Glomerular visceral epithelial cell (primary cell): ENCODE data around the gene FCHSD2.
A peak's percentile ranks its signal among the peaks of the same experiment; 100 is the strongest.
"Not testable (repeated sequence)": the region's sequence is repeated elsewhere in the genome, so short reads cannot be mapped to it uniquely, and the experiment has no call there.

Experiments
- DNase-seq: peaks from one replicate; pipeline ENCODE4 v3.0.0-alpha.2; 2016; ENCODE audit errors: extremely low spot score

FCHSD2 gene

DNA sequence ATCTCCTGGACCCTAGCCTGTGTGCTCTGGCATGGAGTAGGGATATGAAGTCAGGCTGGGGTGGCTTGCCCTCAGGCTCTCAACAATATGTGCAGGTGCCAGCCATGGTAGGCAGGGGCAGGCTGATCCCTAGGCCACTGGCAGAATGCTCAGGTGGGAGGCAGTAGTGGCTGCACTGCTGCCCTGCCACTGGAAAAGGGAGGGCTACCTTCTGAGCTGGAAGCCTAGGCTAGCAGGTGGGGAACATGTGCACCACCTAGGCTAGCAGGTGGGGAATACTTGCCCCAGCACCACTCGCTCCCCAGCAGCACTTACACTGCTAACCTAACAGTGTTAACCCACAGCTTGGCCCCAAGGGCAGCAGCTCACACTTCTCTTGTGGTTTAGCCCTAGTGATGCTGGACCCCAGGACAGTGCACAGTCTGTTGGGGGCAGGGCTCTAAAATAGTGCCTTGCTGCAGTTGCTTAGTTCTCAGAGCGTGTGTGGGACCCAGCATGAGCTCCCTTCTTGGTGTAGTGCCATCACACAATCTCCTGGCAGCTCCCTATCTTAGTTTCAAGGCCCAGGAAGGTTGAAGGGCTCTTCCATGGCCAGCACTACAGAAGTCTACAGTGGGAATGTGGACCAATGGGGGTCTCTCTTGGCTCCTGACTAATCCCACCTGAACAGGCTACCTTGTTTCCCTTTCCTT, 130.8 kb downstream of the FCHSD2 start:
- no peak for DNase-seq

DNA sequence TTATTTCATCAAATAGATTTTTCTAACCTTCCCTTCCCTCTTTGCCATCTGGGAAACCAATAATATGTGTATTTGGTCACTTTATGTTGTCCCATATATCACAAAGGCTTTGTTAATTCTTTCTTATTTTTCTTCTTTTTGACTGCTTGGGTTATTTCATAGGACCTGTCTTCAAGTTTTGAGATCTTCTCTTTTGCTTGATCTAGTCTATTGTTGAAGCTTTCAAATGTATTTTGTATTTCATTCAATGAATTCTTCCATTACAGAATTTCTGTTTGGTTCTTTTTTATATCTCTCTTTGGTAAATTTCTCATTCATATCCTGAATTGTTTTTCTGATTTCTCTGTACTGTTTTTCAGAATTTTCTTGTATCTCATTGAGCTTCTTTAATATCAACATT, 132.1 kb downstream of the FCHSD2 start:
- no peak for DNase-seq

DNA sequence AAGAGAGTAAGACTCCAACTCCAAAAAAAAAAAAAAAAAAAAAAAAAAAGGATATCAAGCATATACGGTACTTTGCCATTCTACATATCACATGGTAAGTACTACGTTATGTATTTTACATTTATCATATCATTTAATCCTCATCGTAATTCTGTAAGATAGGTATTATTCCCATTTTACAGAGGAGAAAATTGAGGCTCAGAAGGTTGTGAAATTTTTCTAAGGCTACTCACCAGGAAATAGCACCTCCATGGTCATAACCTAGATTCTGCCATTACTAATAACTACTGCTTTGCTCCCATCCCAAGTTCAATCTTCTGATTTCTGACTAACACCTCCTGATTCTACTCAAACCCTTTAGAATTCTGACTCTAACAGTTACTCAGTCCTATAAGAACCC, 138.0 kb downstream of the FCHSD2 start:
- DNase-seq, result no peak

DNA sequence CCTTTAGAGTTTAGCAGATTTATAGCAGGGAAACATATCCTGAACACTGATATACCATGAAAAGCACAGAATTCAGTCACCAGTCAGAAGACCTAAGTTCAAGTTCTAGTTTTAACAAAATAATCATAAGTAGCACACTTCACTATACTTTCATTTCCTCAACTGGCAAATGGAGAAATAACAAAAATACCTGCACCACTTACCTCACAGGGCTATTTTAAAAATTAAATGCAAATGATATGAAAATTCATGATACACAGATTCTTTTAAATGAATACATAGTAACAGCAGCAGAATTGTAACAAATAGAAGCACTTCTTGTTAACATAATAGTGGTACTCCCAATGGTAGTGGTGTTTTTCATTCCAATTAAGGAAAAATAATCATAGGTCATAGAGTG, 139.0 kb downstream of the FCHSD2 start:
- no peak for DNase-seq

DNA sequence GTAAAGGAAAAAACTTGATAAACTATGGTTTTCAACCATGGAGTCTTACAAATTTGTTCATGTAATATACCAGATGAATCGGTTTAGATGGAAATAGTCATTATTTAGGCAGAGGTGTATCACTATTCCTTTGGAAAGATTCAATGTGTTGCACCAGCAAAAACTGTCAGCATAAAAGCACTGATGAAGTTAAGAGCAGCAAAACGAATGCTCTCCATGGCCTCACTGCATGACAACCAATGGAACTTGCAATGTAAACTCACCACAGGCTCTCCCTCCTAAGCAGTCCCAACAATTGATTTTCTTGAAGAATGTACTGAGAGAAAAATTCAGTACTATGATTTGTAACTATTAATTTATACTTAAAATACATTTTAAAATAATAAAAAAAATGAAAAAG, 139.9 kb downstream of the FCHSD2 start:
- no peak for DNase-seq

DNA sequence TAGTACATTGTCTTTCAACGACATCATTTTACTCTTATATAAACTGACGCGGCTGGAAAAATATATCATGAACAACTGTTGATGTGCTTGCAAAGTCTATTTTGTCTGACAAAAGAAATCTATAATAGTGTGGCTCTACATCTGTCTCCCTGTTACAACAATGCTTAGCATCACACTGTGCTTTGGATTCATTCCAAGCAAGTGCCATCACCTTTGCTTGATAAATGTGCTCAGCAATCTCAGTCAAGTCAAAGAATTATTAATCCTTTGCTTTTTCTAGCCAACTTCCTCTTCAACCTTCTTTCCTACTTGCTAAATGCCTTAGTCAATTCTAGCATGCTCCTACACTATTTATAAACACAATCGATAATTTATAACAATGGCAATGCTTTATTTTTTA, 140.5 kb downstream of the FCHSD2 start:
- peak; percentile 44 for DNase-seq

DNA sequence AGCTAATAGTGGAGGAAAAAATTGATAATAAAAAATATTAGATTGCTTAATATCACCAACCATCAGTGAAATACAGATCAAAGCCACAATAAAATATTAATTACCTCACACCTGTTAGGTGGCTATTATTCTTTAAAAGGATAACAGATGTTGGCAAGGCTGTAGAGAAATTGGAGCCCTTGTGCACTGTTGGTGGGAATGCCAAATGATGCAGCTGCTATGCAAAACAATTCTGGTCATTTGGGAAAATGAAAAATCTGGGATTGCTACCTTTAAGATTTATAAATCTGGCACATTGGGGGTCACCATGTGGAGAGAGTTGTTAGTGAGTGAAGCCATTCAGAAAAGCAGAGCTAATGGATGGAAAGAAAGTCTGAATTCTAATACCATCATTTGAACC, 143.4 kb downstream of the FCHSD2 start:
- DNase-seq, result no peak

DNA sequence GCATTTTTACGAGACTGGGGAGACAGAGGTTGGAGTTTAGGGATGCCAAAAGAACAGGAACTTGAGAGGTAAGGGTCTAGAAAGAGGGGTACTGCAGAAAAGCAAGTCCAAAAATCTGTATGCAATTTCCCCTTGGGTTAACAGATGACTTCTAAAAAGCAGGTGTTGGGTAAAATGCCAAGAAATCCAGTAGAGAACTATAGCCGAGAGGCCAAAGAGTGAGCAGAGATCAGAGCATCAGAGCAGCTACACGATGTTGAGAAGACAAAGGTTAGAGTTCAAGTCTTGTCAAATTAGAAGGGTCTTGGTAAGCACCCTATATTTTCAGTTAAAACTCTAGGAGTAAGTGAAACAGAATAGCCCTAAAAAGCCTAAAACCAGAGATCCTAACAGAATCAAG, 145.2 kb downstream of the FCHSD2 start:
- no peak for DNase-seq

DNA sequence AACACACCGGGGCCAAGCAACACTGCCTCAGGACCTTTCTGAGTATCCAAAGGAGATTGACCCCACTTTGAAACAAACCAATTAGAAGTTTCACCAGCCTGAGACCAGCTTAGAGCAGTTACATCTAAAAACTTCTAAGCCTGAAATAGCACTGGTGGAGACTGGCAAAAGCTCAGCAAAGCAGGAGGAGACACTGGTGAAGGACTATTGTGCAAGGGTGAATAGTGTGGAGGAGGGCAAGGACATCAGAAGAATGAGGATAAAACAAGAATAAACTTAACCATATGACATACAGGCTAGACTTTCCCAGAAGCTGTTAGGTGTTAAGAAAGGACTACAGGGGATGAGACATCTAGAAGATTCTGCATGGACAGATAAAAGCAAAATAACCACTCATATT, 152.4 kb downstream of the FCHSD2 start:
- DNase-seq, result no peak

DNA sequence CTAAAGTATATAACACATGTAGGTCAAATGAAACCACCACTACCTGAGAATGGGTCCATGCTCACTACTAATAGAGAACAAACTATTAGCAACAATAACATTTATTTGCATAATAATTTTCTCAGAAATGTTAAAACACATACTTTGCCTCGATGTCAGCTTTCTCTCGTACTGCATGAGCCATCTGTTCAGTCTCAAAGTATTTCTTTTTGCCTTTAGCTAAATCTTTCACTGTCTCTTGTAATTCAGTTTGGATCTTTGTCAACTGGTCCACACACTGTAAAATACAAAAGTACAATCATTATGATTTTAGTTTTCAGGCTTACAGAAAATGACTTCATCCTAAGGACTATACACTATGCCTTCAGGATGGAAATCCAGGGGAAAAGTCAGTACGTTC, 153.3 kb downstream of the FCHSD2 start:
- no peak for DNase-seq

DNA sequence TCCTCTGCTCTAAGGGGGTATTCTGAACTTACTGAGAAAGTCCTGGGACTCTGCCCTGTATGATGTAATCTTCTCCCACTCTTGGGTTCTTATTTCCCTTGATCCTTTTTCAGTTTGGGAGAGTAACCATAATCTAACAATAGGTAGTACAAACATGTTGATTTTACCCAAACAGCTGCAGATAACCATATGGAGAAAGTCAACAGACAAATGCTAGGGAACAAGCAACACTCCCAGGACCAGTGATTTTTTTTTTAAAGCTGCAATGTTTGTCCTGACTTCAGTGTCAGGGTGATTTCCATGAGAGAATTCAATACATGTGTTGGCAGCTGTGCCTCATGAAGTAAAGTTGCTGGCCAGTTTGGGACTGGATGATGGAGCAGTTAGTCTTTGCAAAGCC, 156.5 kb downstream of the FCHSD2 start:
- no peak for DNase-seq

DNA sequence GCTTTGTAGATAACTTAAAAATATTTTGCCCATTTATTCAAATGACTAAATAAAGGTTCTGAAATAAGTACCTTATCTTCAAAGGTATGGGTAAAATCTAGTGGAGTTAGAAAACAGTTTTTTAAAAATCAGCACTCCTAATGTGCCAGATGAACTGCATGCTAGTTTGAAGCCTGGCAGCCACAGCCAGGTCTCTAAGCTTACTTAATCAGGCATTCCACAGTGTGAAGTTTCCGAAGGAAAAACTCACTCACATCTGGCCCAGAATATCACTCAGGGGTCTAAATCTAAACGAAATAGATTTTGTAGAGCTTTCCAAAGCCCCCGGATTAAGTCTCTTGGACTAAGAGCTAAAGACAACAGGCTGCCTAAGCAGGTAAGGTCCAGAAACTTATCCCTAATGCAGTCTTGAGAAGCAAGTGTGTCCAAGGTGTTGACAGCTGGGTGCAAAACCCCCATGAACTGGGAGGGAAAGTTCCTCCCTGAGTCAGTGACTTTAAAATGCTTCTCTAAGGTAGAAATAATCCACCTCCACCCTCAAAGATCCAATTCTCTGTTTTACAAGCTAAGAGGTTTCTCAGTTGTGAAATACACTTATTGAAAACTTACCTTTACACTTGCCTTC, 157.6 kb downstream of the FCHSD2 start:
- no peak for DNase-seq

DNA sequence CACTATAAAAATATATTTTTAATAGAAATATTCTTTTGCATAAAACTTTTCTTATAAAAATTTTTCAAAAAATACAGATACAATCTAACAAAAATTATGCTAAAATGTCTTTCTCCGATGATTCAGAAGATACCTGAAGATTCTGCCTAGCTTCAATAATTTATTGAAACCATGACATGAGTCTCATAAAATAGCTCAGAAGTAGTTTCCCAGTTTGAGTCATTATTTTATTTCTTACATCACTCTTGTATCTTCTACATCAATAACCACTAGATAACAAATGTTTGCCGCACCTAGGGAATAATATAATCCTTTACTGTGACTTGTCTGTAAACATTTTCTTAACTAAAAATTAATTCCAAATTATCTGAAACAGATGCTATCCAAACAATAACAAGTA, 158.6 kb downstream of the FCHSD2 start:
- DNase-seq, result no peak

DNA sequence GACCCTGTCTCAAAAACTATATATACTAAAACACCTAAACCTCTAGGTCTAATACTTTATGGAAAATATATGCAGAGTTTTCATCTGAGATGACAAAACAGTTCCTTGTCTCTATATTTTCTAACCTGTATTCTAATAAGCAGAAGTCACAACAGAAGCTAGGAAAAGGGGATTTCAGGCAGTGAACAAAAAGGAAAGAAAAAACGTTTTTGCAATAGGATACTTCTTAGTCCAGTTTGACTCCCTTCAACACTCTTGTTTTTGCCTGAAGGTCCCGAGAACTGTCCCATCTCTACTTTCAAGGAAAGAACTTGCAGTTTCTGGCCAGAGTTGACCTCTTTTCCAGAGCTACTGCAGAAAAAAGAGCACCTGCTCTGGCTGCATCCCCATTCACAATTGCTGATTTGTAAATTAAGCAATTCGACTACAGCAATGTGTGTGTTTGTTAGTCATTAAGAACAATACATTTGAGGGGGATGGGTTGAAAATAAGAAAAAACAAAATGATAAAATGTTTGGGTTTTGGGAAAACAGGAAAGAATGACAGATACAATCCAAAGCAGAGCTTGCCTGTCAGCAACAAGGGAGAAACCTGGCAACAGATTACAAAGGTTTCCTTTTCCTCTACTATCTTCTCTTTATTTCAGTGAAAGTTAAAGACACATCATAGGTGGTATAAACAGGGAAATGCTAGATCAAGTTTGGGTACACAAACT, 160.0 kb downstream of the FCHSD2 start:
- no peak for DNase-seq

DNA sequence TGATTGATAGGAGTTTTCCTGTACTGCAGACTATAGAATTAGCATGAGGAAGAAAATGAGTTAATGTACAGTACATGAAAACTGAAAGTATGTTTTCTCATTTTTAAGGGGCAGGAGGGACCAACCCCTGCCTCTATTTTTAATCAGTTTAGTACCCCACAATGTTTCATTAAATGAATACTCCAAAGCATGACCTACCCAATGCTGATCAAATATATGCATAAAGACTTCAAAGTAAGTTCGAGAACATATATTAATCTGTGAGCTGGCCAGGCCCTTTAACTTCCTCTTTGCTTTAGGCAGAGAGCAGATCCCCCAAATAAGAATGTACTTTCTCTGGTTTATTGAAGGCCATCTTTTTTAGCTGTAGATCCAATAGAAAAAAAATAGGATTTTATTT, 161.0 kb downstream of the FCHSD2 start:
- DNase-seq, result no peak

DNA sequence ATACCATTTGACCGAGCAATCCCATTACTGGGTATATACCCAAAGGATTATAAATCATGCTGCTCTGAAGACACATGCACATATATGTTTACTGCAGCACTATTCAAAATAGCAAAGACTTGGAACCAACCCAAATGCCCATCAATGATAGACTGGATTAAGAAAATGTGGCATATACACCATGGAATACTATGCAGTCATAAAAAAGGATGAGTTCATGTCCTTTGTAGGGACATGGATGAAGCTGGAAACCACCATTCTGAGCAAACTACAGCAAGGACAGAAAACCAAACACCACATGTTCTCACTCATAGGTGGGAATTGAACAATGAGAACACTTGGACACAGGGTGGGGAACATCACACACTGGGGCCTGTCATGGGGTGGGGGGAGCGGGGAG, 164.3 kb downstream of the FCHSD2 start:
- DNase-seq, result not testable (repeated sequence)

DNA sequence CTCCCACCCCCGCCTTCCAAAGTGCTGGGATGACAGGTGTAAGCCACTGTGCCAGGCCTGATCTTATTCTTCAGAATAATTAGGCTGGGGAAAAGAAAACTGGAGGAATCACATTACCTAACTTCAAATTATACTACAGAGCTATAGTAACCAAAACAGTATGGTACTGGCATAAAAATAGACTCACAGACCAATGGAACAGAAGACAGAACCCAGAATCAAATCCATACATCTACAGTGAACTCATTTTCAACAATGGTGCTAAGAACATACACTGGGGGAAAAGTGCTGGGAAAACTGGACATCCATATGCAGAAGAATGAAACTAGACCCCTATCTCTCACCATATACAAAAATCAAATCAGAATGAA, 165.6 kb downstream of the FCHSD2 start:
- not testable (repeated sequence) for DNase-seq

DNA sequence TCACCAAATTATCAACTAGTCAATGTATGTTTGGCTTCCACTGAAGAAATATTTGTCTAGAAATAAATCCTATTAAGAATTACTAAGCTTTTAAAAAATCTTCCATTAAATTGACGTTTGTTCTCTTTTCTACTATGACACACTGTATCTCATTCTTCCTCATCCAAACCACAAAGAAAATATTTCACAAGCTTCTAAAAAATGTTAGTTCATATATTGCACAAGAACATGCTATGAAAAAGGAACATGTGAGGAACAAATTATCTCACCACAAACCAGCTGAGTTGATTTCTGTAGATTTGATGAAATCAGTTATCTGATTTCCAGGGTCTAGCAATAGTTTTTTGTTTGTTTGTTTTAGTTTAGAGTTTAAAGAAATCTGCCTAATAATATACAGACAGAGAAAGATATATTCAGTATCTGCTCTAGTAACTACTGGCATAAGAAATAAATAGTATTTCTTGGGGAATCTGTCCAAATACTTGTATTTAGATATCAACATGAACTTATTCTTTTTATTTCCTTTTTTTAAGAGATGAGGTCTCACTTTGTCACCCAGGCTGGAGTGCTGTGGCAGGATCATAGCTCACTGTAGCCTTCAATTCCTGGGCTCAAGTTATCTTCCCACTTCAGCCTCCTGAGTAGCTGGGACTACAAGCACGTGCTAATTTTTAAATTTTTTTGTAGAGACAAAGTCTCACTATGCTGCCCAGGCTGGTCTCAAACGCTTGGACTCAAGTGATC, 166.2 kb downstream of the FCHSD2 start:
- peak; percentile 29 for DNase-seq

DNA sequence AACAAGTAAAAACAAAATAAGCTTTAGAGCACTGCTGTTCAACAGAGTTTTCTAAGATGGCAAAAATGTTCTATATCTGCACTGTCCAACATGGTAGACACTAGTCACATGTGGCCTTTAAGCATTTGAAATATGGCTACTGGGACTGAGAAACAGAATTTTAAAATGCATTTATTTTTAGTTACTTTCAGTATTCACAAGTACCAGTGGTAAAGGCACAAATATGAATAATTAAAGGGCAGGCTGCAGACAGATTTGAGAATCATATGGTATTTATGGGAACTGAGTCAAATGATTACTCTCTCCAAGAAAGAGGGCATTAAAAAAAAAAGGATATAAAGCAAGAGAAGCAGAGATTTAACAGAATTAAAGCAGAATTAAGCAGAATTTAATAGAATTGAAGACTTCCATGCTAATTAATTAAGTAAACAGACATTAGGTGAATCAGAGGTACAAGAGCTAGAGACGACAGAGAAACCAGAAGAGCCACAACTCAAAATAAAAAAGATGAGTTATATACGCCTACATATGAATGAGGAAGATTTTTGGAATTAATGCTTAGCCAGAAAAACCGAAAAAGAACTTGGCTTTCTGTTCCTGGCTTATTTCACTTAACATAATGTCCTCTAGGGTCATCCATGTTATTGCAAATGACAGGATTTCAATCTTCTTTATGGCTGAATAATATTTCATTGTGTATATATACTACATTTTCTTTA, 167.5 kb downstream of the FCHSD2 start:
- DNase-seq, result no peak

DNA sequence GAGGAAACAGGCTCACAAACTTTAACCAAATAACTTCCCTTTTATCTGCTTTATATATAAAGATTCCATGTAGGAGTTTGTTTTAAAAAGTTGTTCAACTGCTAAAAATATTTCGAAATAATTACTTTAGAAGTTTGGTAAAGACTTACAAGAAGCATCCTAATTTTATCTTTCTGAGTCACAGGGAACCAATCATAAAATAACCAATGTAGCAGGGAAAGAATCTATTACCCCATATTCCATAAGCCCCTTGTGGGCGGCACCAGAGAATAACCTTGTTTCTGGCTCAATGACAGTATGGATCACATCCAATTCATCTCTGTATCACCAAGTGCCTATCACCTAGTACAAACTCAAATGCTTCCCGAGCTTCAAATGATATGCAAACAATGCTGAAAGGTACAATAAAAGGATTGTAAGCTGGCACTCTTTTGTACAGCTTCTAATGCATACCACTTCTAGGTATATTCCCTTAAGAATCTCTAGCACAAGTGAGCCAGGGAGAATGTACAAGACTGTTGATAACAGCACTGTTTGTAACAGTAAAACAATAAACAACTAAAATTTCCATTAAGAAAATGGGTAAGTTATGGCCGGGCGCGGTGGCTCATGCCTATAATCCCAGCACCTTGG, 169.5 kb downstream of the FCHSD2 start:
- DNase-seq, result no peak

DNA sequence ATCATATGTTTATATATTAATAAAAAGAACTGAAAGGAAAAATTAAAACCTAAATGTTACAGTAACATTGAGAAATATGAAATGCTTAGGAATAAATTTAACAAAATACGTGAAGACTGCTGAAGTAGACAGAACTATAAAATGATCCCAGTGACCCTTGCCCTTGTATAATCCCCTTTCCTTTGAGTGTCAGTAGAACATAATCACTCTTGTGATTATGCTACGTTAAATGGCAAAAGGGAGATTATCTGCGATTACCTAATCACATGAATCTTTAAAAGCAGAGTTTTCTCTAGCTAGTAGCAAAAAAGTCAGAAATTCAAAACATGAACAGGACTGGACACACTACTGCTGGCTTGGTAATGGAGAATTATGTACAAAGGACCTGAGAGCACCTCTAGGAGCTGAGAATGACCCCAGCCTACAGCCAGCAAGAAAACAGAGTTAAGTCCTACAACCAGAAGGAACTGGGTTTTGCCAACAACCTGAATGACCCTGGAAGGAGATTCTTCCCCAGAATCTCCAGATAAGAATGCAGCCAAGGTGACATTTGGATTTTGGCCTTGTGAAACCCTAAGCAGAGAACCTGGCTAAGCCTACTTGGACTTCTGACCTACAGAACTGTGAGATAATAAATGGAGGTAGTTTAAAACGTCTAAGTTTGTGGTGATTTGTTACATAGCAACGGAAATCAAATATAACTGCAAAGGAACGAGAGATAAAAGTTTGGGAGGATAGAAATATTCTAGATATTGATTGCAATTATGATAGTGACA, 170.7 kb downstream of the FCHSD2 start:
- DNase-seq, result no peak
